ENCODE results near the gene LST1.

DNA sequence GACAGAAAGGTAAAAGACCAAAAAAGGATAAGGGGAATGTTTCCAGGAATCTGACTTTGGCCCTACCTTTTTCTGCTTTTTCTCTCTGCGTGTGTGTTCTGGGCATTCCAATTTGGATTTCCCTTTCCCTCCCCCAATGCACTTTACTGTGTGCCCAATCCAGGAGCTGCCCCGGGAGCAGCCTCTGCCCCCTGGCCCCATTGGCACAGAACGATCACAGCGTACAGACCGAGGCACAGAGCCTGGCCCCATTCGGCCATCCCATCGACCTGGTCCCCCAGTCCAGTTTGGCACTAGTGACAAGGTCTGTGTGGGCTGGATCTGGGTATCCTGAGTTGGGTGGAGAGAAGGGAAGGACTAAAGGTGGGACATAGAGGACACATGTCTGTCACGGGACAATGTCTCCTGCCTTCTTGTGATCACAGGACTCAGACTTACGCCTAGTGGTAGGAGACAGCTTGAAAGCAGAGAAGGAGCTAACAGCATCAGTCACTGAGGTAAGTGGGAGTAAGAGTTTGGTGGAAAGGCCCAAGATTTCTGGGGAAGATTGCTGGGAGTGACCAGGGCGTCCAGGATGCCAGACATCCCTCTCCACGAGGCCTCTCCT is 49.0 kb downstream of the LST1 start:
- TF ChIP-seq CTCF (IDR thresholded peaks at IDR 0.05 in 4 of 5, conservative IDR thresholded peaks at IDR 0.05 in 1 of 5) (no peak), POLR2A (IDR thresholded peaks at IDR 0.05) (no peak)

Measured in gastrocnemius medialis (tissue), 4 donors.